HepG2 (cell line): ENCODE results near the gene SLC25A44.

Experiments
- EZH2 ChIP-seq: conservative IDR thresholded peaks from 2 replicates; pipeline ENCODE4 v1.6.1; 2012; ENCODE audit warnings: mild to moderate bottlenecking, low read depth, low read length, moderate library complexity
- HMG20A ChIP-seq: IDR thresholded peaks from 2 replicates; pipeline ENCODE4 v1.6.1; 2016; ENCODE audit warnings: borderline replicate concordance
- JARID2 ChIP-seq: sonication (generic); formaldehyde crosslinking; IDR thresholded peaks from 2 replicates; pipeline ENCODE4 v1.8.1; 2023; ENCODE audit warnings: missing genetic modification reagents, inconsistent platforms; ENCODE audit not compliant: insufficient replicate concordance
- RAD21 ChIP-seq: fragments of 450-650 bp; formaldehyde crosslinking; IDR thresholded peaks from 2 replicates; pipeline ENCODE4 v1.5.0; 2020; ENCODE audit warnings: mild to moderate bottlenecking
- RORA ChIP-seq: sonication (generic); formaldehyde crosslinking; IDR thresholded peaks from 2 replicates; pipeline ENCODE4 v1.5.0; 2020; ENCODE audit warnings: mild to moderate bottlenecking, missing genetic modification reagents, moderate library complexity
- SYNCRIP ChIP-seq: fragments of 200-400 bp; formaldehyde crosslinking; IDR thresholded peaks from 2 replicates; pipeline ENCODE4 v1.6.1; 2018; ENCODE audit warnings: mild to moderate bottlenecking, low read depth, low read length; ENCODE audit not compliant: insufficient read depth
- ZNF496 ChIP-seq: sonication (generic); formaldehyde crosslinking; IDR thresholded peaks from 2 replicates; pipeline ENCODE4 v1.8.1; 2023; ENCODE audit warnings: mild to moderate bottlenecking, moderate library complexity, missing genetic modification reagents; ENCODE audit not compliant: insufficient replicate concordance
- ZNF674 ChIP-seq: sonication (generic); formaldehyde crosslinking; IDR thresholded peaks from 2 replicates; pipeline ENCODE4 v1.5.0; 2020; ENCODE audit warnings: low read depth, mild to moderate bottlenecking, missing genetic modification reagents
- TF ChIP-seq, protein P1 (sequence below): sonication (generic); formaldehyde crosslinking; IDR thresholded peaks from 2 replicates; pipeline ENCODE4 v1.5.0; 2020; ENCODE audit warnings: mild to moderate bottlenecking, missing genetic modification reagents, moderate library complexity
- TF ChIP-seq, protein P2 (sequence below): sonication (generic); formaldehyde crosslinking; IDR thresholded peaks from 2 replicates; pipeline ENCODE4 v1.9.0; 2021; ENCODE audit warnings: missing genetic modification reagents, borderline replicate concordance
- TF ChIP-seq, protein P3 (sequence below): sonication (generic); formaldehyde crosslinking; IDR thresholded peaks from 2 replicates; pipeline ENCODE4 v1.9.0; 2022; ENCODE audit warnings: missing genetic modification reagents, mild to moderate bottlenecking, borderline replicate concordance
- TF ChIP-seq, protein P4 (sequence below): sonication (generic); formaldehyde crosslinking; IDR thresholded peaks from 2 replicates; pipeline ENCODE4 v1.5.1; 2020; ENCODE audit warnings: mild to moderate bottlenecking, missing genetic modification reagents, borderline replicate concordance

DNA sequence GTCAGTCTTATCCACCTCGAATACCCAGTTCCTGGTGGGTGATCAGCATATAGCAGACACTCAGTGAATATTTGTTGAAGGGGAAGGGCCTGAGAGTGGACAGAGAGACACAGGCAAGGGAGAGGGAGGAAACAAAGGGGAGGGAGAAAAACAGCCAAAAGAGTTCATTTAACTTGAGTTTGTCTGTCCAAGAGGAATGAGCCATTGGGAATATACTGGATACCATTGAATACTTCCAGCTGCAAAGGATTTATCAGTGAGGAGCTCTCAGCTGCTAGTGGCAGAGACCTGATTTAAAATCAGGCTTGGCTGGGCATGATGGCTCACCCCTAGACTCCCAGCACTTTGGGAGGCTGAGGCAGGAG is 36.6 kb downstream of the SLC25A44 start:
- TF ChIP-seq SYNCRIP (no peak), RORA (CRISPR knock-in tag) (no peak), EZH2 (no peak), ZNF496 (CRISPR knock-in tag) (no peak), ZNF674 (no peak), HMG20A (CRISPR knock-in tag) (no peak), RAD21 (CRISPR knock-in tag) (no peak), JARID2 (no peak)
- TF ChIP-seq, protein P1, sequence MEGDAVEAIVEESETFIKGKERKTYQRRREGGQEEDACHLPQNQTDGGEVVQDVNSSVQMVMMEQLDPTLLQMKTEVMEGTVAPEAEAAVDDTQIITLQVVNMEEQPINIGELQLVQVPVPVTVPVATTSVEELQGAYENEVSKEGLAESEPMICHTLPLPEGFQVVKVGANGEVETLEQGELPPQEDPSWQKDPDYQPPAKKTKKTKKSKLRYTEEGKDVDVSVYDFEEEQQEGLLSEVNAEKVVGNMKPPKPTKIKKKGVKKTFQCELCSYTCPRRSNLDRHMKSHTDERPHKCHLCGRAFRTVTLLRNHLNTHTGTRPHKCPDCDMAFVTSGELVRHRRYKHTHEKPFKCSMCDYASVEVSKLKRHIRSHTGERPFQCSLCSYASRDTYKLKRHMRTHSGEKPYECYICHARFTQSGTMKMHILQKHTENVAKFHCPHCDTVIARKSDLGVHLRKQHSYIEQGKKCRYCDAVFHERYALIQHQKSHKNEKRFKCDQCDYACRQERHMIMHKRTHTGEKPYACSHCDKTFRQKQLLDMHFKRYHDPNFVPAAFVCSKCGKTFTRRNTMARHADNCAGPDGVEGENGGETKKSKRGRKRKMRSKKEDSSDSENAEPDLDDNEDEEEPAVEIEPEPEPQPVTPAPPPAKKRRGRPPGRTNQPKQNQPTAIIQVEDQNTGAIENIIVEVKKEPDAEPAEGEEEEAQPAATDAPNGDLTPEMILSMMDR: no peak
- TF ChIP-seq, protein P2, sequence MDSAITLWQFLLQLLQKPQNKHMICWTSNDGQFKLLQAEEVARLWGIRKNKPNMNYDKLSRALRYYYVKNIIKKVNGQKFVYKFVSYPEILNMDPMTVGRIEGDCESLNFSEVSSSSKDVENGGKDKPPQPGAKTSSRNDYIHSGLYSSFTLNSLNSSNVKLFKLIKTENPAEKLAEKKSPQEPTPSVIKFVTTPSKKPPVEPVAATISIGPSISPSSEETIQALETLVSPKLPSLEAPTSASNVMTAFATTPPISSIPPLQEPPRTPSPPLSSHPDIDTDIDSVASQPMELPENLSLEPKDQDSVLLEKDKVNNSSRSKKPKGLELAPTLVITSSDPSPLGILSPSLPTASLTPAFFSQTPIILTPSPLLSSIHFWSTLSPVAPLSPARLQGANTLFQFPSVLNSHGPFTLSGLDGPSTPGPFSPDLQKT (CRISPR knock-in tag): no peak
- TF ChIP-seq, protein P3, sequence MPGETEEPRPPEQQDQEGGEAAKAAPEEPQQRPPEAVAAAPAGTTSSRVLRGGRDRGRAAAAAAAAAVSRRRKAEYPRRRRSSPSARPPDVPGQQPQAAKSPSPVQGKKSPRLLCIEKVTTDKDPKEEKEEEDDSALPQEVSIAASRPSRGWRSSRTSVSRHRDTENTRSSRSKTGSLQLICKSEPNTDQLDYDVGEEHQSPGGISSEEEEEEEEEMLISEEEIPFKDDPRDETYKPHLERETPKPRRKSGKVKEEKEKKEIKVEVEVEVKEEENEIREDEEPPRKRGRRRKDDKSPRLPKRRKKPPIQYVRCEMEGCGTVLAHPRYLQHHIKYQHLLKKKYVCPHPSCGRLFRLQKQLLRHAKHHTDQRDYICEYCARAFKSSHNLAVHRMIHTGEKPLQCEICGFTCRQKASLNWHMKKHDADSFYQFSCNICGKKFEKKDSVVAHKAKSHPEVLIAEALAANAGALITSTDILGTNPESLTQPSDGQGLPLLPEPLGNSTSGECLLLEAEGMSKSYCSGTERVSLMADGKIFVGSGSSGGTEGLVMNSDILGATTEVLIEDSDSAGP (CRISPR knock-in tag): no peak
- TF ChIP-seq, protein P4, sequence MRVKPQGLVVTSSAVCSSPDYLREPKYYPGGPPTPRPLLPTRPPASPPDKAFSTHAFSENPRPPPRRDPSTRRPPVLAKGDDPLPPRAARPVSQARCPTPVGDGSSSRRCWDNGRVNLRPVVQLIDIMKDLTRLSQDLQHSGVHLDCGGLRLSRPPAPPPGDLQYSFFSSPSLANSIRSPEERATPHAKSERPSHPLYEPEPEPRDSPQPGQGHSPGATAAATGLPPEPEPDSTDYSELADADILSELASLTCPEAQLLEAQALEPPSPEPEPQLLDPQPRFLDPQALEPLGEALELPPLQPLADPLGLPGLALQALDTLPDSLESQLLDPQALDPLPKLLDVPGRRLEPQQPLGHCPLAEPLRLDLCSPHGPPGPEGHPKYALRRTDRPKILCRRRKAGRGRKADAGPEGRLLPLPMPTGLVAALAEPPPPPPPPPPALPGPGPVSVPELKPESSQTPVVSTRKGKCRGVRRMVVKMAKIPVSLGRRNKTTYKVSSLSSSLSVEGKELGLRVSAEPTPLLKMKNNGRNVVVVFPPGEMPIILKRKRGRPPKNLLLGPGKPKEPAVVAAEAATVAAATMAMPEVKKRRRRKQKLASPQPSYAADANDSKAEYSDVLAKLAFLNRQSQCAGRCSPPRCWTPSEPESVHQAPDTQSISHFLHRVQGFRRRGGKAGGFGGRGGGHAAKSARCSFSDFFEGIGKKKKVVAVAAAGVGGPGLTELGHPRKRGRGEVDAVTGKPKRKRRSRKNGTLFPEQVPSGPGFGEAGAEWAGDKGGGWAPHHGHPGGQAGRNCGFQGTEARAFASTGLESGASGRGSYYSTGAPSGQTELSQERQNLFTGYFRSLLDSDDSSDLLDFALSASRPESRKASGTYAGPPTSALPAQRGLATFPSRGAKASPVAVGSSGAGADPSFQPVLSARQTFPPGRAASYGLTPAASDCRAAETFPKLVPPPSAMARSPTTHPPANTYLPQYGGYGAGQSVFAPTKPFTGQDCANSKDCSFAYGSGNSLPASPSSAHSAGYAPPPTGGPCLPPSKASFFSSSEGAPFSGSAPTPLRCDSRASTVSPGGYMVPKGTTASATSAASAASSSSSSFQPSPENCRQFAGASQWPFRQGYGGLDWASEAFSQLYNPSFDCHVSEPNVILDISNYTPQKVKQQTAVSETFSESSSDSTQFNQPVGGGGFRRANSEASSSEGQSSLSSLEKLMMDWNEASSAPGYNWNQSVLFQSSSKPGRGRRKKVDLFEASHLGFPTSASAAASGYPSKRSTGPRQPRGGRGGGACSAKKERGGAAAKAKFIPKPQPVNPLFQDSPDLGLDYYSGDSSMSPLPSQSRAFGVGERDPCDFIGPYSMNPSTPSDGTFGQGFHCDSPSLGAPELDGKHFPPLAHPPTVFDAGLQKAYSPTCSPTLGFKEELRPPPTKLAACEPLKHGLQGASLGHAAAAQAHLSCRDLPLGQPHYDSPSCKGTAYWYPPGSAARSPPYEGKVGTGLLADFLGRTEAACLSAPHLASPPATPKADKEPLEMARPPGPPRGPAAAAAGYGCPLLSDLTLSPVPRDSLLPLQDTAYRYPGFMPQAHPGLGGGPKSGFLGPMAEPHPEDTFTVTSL: no peak
